ENCODE results near the gene MARCKS.
A peak's percentile ranks its signal among the peaks of the same experiment; 100 is the strongest.

MARCKS gene

GRCh38 chr6:113819169-113819830 is 37.8 kb upstream of the MARCKS start:
- Histone ChIP-seq H3K27me3 (ENCODE audit: low read depth, low read length) (no peaks in the 10 kb centered on the region), H3K9me3 (ENCODE audit: insufficient read depth, low read length) (no peaks in the 10 kb centered on the region), H2AFZ (ENCODE audit: low read depth, low read length) (no peak overlapping the region), H4K20me1 (ENCODE audit: insufficient read depth, low read length) (no peaks in the 10 kb centered on the region), H3K79me2 (ENCODE audit: low read length) (no peaks in the 10 kb centered on the region), H3K4me3 (ENCODE audit: low read length) (no peak overlapping the region), H3K36me3 (replicated peaks; ENCODE audit: low read depth, low read length) (no peaks in the 10 kb centered on the region), H3K27ac (ENCODE audit: low read length) (no peak overlapping the region), H3K4me2 (ENCODE audit: low read length) (0 out of 2 replicates have a peak overlapping the region, but pooled peaks have one; percentile 56), H3K4me1 (ENCODE audit: low read length) (peaks cover 15% of the 10 kb centered on the region), H3K9ac (ENCODE audit: low read length) (no peak overlapping the region)
- no peak for TF ChIP-seq CTCF (IDR thresholded peaks at IDR 0.05; ENCODE audit: low read depth, low read length)
- no peak for TF ChIP-seq EZH2phosphoT487 (IDR thresholded peaks at IDR 0.05; ENCODE audit: low read depth)

- Histone ChIP-seq H4K20me1 (ENCODE audit: insufficient read depth, low read length) (no peaks in the 10 kb centered on the region), H3K36me3 (replicated peaks; ENCODE audit: low read depth, low read length) (no peaks in the 10 kb centered on the region), H3K4me3 (ENCODE audit: low read length) (no peak overlapping the region), H3K27ac (ENCODE audit: low read length) (no peak overlapping the region), H3K9ac (ENCODE audit: low read length) (no peak overlapping the region), H2AFZ (ENCODE audit: low read depth, low read length) (no peak overlapping the region), H3K4me1 (ENCODE audit: low read length) (peaks cover 18% of the 10 kb centered on the region), H3K79me2 (ENCODE audit: low read length) (no peaks in the 10 kb centered on the region), H3K4me2 (ENCODE audit: low read length) (no peak overlapping the region), H3K9me3 (ENCODE audit: insufficient read depth, low read length) (no peaks in the 10 kb centered on the region), H3K27me3 (ENCODE audit: low read depth, low read length) (no peaks in the 10 kb centered on the region)
- no peak for TF ChIP-seq CTCF (IDR thresholded peaks at IDR 0.05; ENCODE audit: low read depth, low read length)
- no peak for TF ChIP-seq EZH2phosphoT487 (IDR thresholded peaks at IDR 0.05; ENCODE audit: low read depth)
These were observed 36.4 kb upstream of the MARCKS start for GRCh38 chr6:113820761-113821160.

GRCh38 chr6:113821445-113821844 is 35.7 kb upstream of the MARCKS start:
- TF ChIP-seq EZH2phosphoT487 (IDR thresholded peaks at IDR 0.05; ENCODE audit: low read depth): no peak
- no peak for TF ChIP-seq CTCF (IDR thresholded peaks at IDR 0.05; ENCODE audit: low read depth, low read length)
- Histone ChIP-seq H2AFZ (ENCODE audit: low read depth, low read length) (no peak overlapping the region), H3K4me3 (ENCODE audit: low read length) (no peak overlapping the region), H3K27me3 (ENCODE audit: low read depth, low read length) (no peaks in the 10 kb centered on the region), H3K27ac (ENCODE audit: low read length) (no peak overlapping the region), H3K79me2 (ENCODE audit: low read length) (no peaks in the 10 kb centered on the region), H3K4me1 (ENCODE audit: low read length) (peaks cover 18% of the 10 kb centered on the region), H3K36me3 (replicated peaks; ENCODE audit: low read depth, low read length) (no peaks in the 10 kb centered on the region), H3K4me2 (ENCODE audit: low read length) (no peak overlapping the region), H3K9me3 (ENCODE audit: insufficient read depth, low read length) (no peaks in the 10 kb centered on the region), H4K20me1 (ENCODE audit: insufficient read depth, low read length) (no peaks in the 10 kb centered on the region), H3K9ac (ENCODE audit: low read length) (no peak overlapping the region)

- no peaks in the 10 kb centered on the region for H3K27me3 ChIP-seq (ENCODE audit: low read depth, low read length)
- no peak overlapping the region for H3K27ac ChIP-seq (ENCODE audit: low read length)
- no peaks in the 10 kb centered on the region for H3K9me3 ChIP-seq (ENCODE audit: insufficient read depth, low read length)
- H2AFZ ChIP-seq (ENCODE audit: low read depth, low read length): no peak overlapping the region
- peaks cover 10% of the 10 kb centered on the region for H3K4me1 ChIP-seq (ENCODE audit: low read length)
- H3K4me3 ChIP-seq (ENCODE audit: low read length): no peak overlapping the region
- no peaks in the 10 kb centered on the region for H3K79me2 ChIP-seq (ENCODE audit: low read length)
- no peaks in the 10 kb centered on the region for H4K20me1 ChIP-seq (ENCODE audit: insufficient read depth, low read length)
- no peaks in the 10 kb centered on the region for H3K36me3 ChIP-seq (replicated peaks; ENCODE audit: low read depth, low read length)
- H3K4me2 ChIP-seq (ENCODE audit: low read length): no peak overlapping the region
- TF ChIP-seq EZH2phosphoT487 (IDR thresholded peaks at IDR 0.05; ENCODE audit: low read depth) (no peak), CTCF (IDR thresholded peaks at IDR 0.05; ENCODE audit: low read depth, low read length) (no peak)
- H3K9ac ChIP-seq (ENCODE audit: low read length): no peak overlapping the region
These were observed 33.2 kb upstream of the MARCKS start for GRCh38 chr6:113823916-113824315.

Data from OCI-LY3 (cell line).